ENCODE measurements around the gene STOML2.
"Not testable (repeated sequence)": the region's sequence is repeated elsewhere in the genome, so short reads cannot be mapped to it uniquely, and the experiment has no call there.

The STOML2 gene, protein sequence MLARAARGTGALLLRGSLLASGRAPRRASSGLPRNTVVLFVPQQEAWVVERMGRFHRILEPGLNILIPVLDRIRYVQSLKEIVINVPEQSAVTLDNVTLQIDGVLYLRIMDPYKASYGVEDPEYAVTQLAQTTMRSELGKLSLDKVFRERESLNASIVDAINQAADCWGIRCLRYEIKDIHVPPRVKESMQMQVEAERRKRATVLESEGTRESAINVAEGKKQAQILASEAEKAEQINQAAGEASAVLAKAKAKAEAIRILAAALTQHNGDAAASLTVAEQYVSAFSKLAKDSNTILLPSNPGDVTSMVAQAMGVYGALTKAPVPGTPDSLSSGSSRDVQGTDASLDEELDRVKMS

DNA sequence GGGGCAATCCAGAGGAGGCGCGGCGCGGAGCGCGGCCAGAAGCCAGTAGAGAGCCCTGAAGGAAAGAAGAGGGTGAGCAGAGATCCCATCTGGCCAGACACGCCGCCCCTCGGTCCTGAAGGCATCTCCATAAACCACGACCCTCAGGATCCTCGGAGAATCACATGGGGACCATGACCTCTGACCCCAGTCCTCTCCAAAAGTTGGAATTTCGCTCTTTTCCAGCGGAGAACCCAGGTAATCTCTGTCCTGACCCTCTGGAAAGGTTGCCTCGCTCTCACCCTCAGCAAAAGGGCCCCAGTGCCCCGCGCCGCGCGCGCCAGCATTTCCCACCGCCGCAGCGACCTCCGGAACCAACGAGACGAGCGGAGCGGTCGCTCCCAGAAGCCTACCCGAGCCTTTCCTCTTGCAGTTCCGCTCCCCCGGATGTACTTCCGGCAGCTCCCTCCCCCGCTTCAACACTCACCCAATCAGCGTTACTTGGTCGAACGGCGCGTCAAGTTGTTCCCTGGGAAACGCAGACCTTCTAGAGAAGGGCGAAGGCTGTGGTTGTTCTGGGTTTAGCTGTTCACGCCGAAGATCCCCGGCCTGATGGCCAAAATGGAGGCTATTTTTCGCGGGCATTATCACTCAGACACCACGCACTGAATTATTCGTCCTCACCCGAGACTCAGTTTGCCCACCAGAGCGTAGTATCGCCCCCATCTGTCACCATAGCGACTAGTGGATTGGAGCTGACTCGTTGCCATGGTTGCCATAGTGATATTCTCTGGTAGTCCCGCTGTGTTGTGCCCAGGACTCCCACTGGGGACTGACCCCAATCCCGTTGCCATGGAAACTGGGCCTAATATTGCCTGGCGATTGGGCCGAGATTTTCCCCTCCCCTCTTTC, at the start of gene STOML2:
TSS of gene STOML2 (minus strand) at position 363 of the 891 bp plus-strand sequence. CDS start at position 326, 37 bp downstream.
- TF ChIP-seq, protein P1, sequence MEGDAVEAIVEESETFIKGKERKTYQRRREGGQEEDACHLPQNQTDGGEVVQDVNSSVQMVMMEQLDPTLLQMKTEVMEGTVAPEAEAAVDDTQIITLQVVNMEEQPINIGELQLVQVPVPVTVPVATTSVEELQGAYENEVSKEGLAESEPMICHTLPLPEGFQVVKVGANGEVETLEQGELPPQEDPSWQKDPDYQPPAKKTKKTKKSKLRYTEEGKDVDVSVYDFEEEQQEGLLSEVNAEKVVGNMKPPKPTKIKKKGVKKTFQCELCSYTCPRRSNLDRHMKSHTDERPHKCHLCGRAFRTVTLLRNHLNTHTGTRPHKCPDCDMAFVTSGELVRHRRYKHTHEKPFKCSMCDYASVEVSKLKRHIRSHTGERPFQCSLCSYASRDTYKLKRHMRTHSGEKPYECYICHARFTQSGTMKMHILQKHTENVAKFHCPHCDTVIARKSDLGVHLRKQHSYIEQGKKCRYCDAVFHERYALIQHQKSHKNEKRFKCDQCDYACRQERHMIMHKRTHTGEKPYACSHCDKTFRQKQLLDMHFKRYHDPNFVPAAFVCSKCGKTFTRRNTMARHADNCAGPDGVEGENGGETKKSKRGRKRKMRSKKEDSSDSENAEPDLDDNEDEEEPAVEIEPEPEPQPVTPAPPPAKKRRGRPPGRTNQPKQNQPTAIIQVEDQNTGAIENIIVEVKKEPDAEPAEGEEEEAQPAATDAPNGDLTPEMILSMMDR (IDR thresholded peaks at IDR 0.05; ENCODE audit: low read length, missing control alignments), result no peak
- H3K4me3 ChIP-seq (replicated peaks; ENCODE audit: low read depth, low read length), result peak within 1 kb of the TSS; percentile 76
- DNase-seq (ENCODE audit: low read depth), result peak; percentile 97

DNA sequence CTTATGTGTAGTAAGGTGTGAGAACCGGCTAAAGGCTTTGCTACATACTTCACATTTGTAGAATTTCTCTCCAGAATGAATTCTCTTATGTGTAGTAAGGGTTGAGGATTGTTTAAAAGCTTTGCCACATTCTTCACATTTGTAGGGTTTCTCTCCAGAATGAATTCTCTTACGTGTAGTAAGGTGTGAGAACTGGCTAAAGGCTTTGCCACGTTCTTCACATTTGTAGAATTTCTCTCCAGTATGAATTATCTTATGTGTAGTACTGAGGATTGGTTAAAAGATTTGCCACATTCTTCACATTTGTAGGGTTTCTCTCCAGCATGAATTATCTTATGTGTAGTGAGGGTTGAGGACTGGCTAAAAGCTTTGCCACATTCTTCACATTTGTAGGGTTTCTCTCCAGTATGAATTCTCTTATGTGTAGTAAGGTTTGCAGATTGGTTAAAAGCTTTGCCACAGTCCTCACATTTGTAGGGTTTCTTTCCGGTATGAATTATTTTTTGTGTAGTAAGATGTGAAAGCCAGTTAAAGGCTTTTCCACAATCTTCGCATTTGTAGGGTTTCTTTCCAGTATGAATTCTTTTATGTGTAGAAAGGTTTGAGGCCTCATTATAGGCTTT, 45.1 kb upstream of the STOML2 start:
- DNase-seq (ENCODE audit: low read depth); H3K4me3 ChIP-seq (replicated peaks; ENCODE audit: low read depth, low read length): not testable (repeated sequence)

DNA sequence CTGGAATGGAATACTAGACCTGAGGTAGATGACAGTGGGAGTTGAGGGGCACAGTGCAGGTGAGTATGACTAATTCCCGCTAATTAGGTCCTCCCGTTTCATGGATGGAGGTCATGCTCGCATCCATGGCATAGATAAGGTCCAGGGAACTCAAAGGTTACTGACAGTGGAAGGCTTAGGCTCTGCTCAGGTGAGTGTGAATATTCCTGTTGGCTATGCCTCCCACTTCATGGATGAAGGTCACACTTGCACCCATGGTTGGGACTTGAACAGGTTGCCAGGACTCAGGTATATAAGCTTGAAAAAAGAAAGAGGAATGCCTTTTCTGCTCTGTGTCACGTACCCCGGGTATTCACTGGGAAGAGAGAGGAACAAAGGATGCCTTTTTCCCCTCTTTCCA, 39.1 kb upstream of the STOML2 start:
- H3K4me3 ChIP-seq (replicated peaks; ENCODE audit: low read depth, low read length), result no peak overlapping the region
- TF ChIP-seq, protein P1 (IDR thresholded peaks at IDR 0.05; ENCODE audit: low read length, missing control alignments), result no peak
- DNase-seq (ENCODE audit: low read depth), result no peak

DNA sequence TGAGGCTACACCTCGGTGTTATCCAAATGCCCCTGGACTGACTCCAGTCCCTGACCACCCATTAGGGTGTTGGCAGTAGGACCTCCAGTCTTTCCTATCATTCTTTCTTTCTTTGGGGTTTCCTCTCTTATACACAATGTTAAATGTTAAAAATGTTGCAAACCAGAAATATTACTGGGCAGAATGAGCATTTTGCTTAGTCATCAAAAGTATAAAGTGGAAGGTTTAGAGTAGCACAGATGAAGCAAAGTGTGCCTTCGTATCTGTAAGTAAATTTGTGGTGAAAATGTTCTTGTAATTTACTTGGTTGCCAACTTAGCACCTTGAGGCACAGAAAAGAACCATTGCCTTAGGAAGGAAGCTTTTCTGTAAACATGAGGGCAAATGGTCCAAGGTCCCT, 37.2 kb upstream of the STOML2 start:
- DNase-seq (ENCODE audit: low read depth), result no peak
- H3K4me3 ChIP-seq (replicated peaks; ENCODE audit: low read depth, low read length), result no peak overlapping the region
- TF ChIP-seq, protein P1 (IDR thresholded peaks at IDR 0.05; ENCODE audit: low read length, missing control alignments), result no peak

DNA sequence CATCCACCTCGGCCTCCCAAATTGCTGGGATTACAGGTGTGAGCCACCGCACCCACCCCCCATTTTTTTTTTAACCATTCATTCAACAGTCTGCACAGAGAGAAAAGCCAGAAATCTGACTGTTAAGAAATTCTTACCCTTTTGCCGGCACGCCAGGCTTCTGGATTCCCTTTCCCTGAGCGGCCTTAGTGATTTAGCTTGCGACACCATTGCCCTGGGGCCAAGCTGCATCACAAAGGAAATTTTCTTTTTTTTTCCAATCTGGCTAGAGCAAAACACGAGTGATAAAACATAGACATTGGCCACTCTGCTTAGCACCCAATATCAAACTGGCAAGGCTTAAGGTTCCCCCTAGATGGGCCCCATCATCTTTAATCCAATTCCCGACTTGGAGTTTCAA, 33.9 kb upstream of the STOML2 start:
- H3K4me3 ChIP-seq (replicated peaks; ENCODE audit: low read depth, low read length), result no peak overlapping the region
- DNase-seq (ENCODE audit: low read depth), result peak; percentile 4
- TF ChIP-seq, protein P1 (IDR thresholded peaks at IDR 0.05; ENCODE audit: low read length, missing control alignments), result no peak

DNA sequence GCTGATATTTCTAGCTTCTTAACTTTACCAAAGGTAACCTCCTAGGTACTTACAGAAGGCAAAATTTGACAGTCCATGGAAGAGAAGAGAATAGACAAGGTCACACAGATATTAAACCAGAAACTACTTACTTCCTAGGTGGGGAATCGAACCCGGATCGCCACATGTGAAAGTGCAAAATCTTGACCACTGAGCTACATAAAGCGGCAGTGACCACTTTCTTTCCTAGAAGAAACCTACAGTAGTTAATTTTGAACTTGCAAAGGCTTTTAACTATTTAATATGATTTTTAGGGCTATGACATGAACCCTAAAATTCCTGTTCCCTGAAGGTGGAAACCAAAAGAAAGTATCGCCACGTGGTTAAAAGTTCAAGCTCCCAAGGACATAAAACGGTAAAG, 33.1 kb upstream of the STOML2 start:
- DNase-seq (ENCODE audit: low read depth), result no peak
- TF ChIP-seq, protein P1 (IDR thresholded peaks at IDR 0.05; ENCODE audit: low read length, missing control alignments), result no peak
- no peak overlapping the region for H3K4me3 ChIP-seq (replicated peaks; ENCODE audit: low read depth, low read length)

DNA sequence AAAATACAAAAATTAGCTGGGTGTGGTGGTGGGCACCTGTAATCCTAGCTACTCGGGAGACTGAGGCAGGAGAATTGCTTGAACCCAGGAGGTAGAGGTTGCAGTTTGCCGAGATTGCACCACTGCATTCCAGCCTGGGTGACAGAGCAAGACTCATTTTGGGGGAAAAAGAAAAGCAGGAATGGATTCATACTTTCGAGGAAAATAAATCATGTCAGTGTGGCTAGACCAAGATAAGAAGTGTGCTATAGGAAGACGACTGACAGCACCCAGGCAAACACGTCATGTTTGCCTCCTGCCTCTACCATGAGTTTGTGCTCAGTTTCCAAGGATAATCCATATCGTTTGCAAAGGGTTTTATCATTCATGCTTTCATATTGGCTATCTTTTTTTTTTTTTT, 32.0 kb upstream of the STOML2 start:
- no peak overlapping the region for H3K4me3 ChIP-seq (replicated peaks; ENCODE audit: low read depth, low read length)
- TF ChIP-seq, protein P1 (IDR thresholded peaks at IDR 0.05; ENCODE audit: low read length, missing control alignments), result no peak

More for the DNA sequence above, 32.0 kb upstream of the STOML2 start:
- no peak for DNase-seq (ENCODE audit: low read depth)

All from fibroblast of pulmonary artery (primary cell).